Activated B cell treated with CpG ODN at 0.5 μM for 24 hours (primary cell): ENCODE measurements around the gene KDM6A. TPM values are rescaled to one million over a fixed set of nuclear protein-coding genes. Genes with fewer than 3 reads are reported as not detected.
"Not testable (repeated sequence)": the region's sequence is repeated elsewhere in the genome, so short reads cannot be mapped to it uniquely, and the experiment has no call there.

ENCODE experiments used
- ATAC-seq: fragments of 200-7000 bp; cut with Tn5 transposase; one replicate; pipeline ENCODE4 v1.10.0; 2021; ENCODE audit warnings: low read depth, mild to moderate bottlenecking, moderate library complexity
- CTCF ChIA-PET: fragments of 350-600 bp; sonication (Branson Sonifier 250); formaldehyde crosslinking; loops from one replicate; lab custom pipeline; 2021; ENCODE audit warnings: antibody characterized with exemption; lab: Charles Lee
- POLR2A ChIA-PET: fragments of 350-600 bp; sonication (Branson Sonifier 250); formaldehyde crosslinking; loops from one replicate; lab custom pipeline; 2021; ENCODE audit warnings: antibody characterized with exemption; lab: Charles Lee
- DNase-seq: peaks from one replicate; pipeline ENCODE4 v3.0.0; 2022
- H3K27ac Mint-ChIP-seq: one replicate; pipeline ENCODE4 v1.8.0; 2020; ENCODE audit warnings: mixed read lengths
- H3K27me3 Mint-ChIP-seq: one replicate; pipeline ENCODE4 v1.8.0; 2021; ENCODE audit warnings: mixed read lengths
- H3K36me3 Mint-ChIP-seq: one replicate; pipeline ENCODE4 v1.8.0; 2021; ENCODE audit warnings: low read depth, mixed read lengths
- H3K4me1 Mint-ChIP-seq: one replicate; pipeline ENCODE4 v1.8.0; 2021; ENCODE audit warnings: mixed read lengths
- H3K4me3 Mint-ChIP-seq: one replicate; pipeline ENCODE4 v1.8.0; 2020; ENCODE audit warnings: mild to moderate bottlenecking, mixed read lengths
- H3K9me3 Mint-ChIP-seq: one replicate; pipeline ENCODE4 v1.8.0; 2020; ENCODE audit warnings: mixed read lengths
- CTCF ChIP-seq: fragments of 200-600 bp; IDR thresholded peaks from one replicate; pipeline ENCODE4 v1.8.0; 2022; ENCODE audit warnings: antibody characterized with exemption, mild to moderate bottlenecking
- intact Hi-C: fragments of 100-400 bp; cut with micrococcal nuclease; formaldehyde crosslinking; loops from one replicate; pipeline ENCODE4 v1.15.1; 2024
- total RNA-seq: library from RNA; stranded (reverse); gene quantifications from 2 replicates; pipeline ENCODE4 v1.2.3, GENCODE V29; 2022

The KDM6A gene
- total RNA-seq = 32.1 and 36.0 TPM in 2 replicates

- POLR2A ChIA-PET = interaction anchor here (0.6 to 1.5 kb wide), 22 partner anchors 9 to 886 kb away, joined by 3 to 9 read pairs (median 4); no protein-coding TSS in a partner anchor
- peak; percentile 88 for ATAC-seq
- Mint-ChIP-seq H3K27ac (peak within 1 kb of the TSS; percentile 88), H3K36me3 (peaks cover 3% of the 10 kb centered on the region), H3K27me3 (no peaks in the 10 kb centered on the region), H3K4me3 (peak within 1 kb of the TSS; percentile 90), H3K4me1 (peaks cover 25% of the 10 kb centered on the region), H3K9me3 (no peaks in the 10 kb centered on the region)
- TF ChIP-seq CTCF = no peak
- intact Hi-C loops = loop anchor here (1.0 to 5.0 kb wide), 3 partner anchors 34 to 330 kb away; partner anchors contain the start of gene FUNDC1
- DNase-seq = peak; percentile 83
- CTCF ChIA-PET = no interaction called here
Measured at GRCh38 chrX:44872821-44873414, at the start of gene KDM6A. Gene KDM6A (plus strand): TSS chrX:44873188. CDS start chrX:44873552, 364 bp downstream.

- intact Hi-C loops, H3K27ac Mint-ChIP-seq, ATAC-seq, H3K36me3 Mint-ChIP-seq, H3K27me3 Mint-ChIP-seq, H3K4me3 Mint-ChIP-seq, CTCF ChIA-PET, DNase-seq, H3K9me3 Mint-ChIP-seq, POLR2A ChIA-PET, H3K4me1 Mint-ChIP-seq: not testable (repeated sequence)
Measured at GRCh38 chrX:44823193-44823592, 49.8 kb upstream of the KDM6A start.

GRCh38 chrX:44828008-44828605, 44.9 kb upstream of the KDM6A start:
- ATAC-seq = no peak
- H3K36me3 Mint-ChIP-seq = no peaks in the 10 kb centered on the region

GRCh38 chrX:44829832-44830231, 43.2 kb upstream of the KDM6A start:
- Mint-ChIP-seq H3K4me1 (no peaks in the 10 kb centered on the region), H3K9me3 (no peaks in the 10 kb centered on the region), H3K4me3 (no peak overlapping the region), H3K27ac (no peak overlapping the region), H3K36me3 (no peaks in the 10 kb centered on the region), H3K27me3 (no peaks in the 10 kb centered on the region)
- POLR2A ChIA-PET = no interaction called here
- intact Hi-C loops = no loop called here
- DNase-seq = no peak
- ATAC-seq = no peak
- CTCF ChIA-PET = no interaction called here
- no peak for TF ChIP-seq CTCF

More at GRCh38 chrX:44828008-44828605, 44.9 kb upstream of the KDM6A start:
- intact Hi-C loops = no loop called here
- H3K9me3 Mint-ChIP-seq = no peaks in the 10 kb centered on the region
- CTCF ChIA-PET = no interaction called here
- no peak for TF ChIP-seq CTCF
- no peak for DNase-seq
- POLR2A ChIA-PET = no interaction called here
- H3K4me1 Mint-ChIP-seq = no peaks in the 10 kb centered on the region
- H3K4me3 Mint-ChIP-seq = no peak overlapping the region
- H3K27ac Mint-ChIP-seq = no peak overlapping the region
- no peaks in the 10 kb centered on the region for H3K27me3 Mint-ChIP-seq

GRCh38 chrX:44842550-44843317, 30.3 kb upstream of the KDM6A start:
- no peak for DNase-seq
- ChIA-PET CTCF (no interaction called here), POLR2A (no interaction called here)
- intact Hi-C loops = no loop called here
- H3K4me3 Mint-ChIP-seq = no peak overlapping the region
- no peaks in the 10 kb centered on the region for H3K9me3 Mint-ChIP-seq
- no peaks in the 10 kb centered on the region for H3K36me3 Mint-ChIP-seq
- H3K27ac Mint-ChIP-seq = no peak overlapping the region
- no peaks in the 10 kb centered on the region for H3K4me1 Mint-ChIP-seq
- no peaks in the 10 kb centered on the region for H3K27me3 Mint-ChIP-seq
- ATAC-seq = no peak
- TF ChIP-seq CTCF = no peak
